ENCODE results near the gene ST8SIA3.
"Not testable (repeated sequence)": the region's sequence is repeated elsewhere in the genome, so short reads cannot be mapped to it uniquely, and the experiment has no call there.

ST8SIA3 gene

GRCh38 chr18:57394749-57395148 is 42.4 kb downstream of the ST8SIA3 start:
- H3K14ac ChIP-seq (ENCODE audit: low read length in 2 of 2); DNase-seq; H2BK15ac ChIP-seq (ENCODE audit: low read depth, poor library complexity, severe bottlenecking); H3K4ac ChIP-seq (ENCODE audit: low read depth in 1 of 2, low read length in 2 of 2); H4K8ac ChIP-seq (ENCODE audit: low read length); H3K4me3 ChIP-seq (ENCODE audit: insufficient read depth in 1 of 2, low read depth in 1 of 2, low read length in 2 of 2); H3K9me3 ChIP-seq (ENCODE audit: control insufficient read depth, low read length); H3K36me3 ChIP-seq (ENCODE audit: control insufficient read depth in 1 of 2, insufficient read depth in 2 of 2, low read depth in 1 of 2, low read length in 2 of 2); H3K23ac ChIP-seq (ENCODE audit: low read length in 2 of 2); H3K18ac ChIP-seq (ENCODE audit: low read depth in 1 of 2, low read length in 2 of 2); H2AFZ ChIP-seq (ENCODE audit: low read depth, low read length); H2AK5ac ChIP-seq (ENCODE audit: low read length, severe bottlenecking); H2BK12ac ChIP-seq (ENCODE audit: low read length in 2 of 2); H3K79me1 ChIP-seq (replicated peaks; ENCODE audit: low read length, poor library complexity, severe bottlenecking); H3K4me2 ChIP-seq (ENCODE audit: low read length, poor library complexity, severe bottlenecking); H3K27me3 ChIP-seq (ENCODE audit: control insufficient read depth in 1 of 2, insufficient read depth in 1 of 2, low read length in 2 of 2); H4K91ac ChIP-seq (ENCODE audit: low read length); H3K27ac ChIP-seq (ENCODE audit: low read length, poor library complexity, severe bottlenecking); H2BK5ac ChIP-seq (ENCODE audit: low read depth, low read length, poor library complexity, severe bottlenecking); H2BK120ac ChIP-seq (ENCODE audit: low read depth, low read length); H3K4me1 ChIP-seq (ENCODE audit: control insufficient read depth, insufficient read depth, low read depth, low read length); H3K9ac ChIP-seq (ENCODE audit: low read length): not testable (repeated sequence)
- WGBS = no CpG with 5 or more reads among the region's 1 CpG

- H3K4ac ChIP-seq (ENCODE audit: low read depth in 1 of 2, low read length in 2 of 2); H4K91ac ChIP-seq (ENCODE audit: low read length); H3K27me3 ChIP-seq (ENCODE audit: control insufficient read depth in 1 of 2, insufficient read depth in 1 of 2, low read length in 2 of 2); H3K79me1 ChIP-seq (replicated peaks; ENCODE audit: low read length, poor library complexity, severe bottlenecking); H3K9me3 ChIP-seq (ENCODE audit: control insufficient read depth, low read length); H3K4me2 ChIP-seq (ENCODE audit: low read length, poor library complexity, severe bottlenecking); H2BK5ac ChIP-seq (ENCODE audit: low read depth, low read length, poor library complexity, severe bottlenecking); H3K27ac ChIP-seq (ENCODE audit: low read length, poor library complexity, severe bottlenecking); H3K4me1 ChIP-seq (ENCODE audit: control insufficient read depth, insufficient read depth, low read depth, low read length); H2BK12ac ChIP-seq (ENCODE audit: low read length in 2 of 2); DNase-seq; H3K36me3 ChIP-seq (ENCODE audit: control insufficient read depth in 1 of 2, insufficient read depth in 2 of 2, low read depth in 1 of 2, low read length in 2 of 2); H2AFZ ChIP-seq (ENCODE audit: low read depth, low read length); H3K9ac ChIP-seq (ENCODE audit: low read length); H3K4me3 ChIP-seq (ENCODE audit: insufficient read depth in 1 of 2, low read depth in 1 of 2, low read length in 2 of 2); H4K8ac ChIP-seq (ENCODE audit: low read length); H3K18ac ChIP-seq (ENCODE audit: low read depth in 1 of 2, low read length in 2 of 2); H2BK120ac ChIP-seq (ENCODE audit: low read depth, low read length); H2AK5ac ChIP-seq (ENCODE audit: low read length, severe bottlenecking); H3K14ac ChIP-seq (ENCODE audit: low read length in 2 of 2); H2BK15ac ChIP-seq (ENCODE audit: low read depth, poor library complexity, severe bottlenecking); H3K23ac ChIP-seq (ENCODE audit: low read length in 2 of 2): not testable (repeated sequence)
- 95% methylated on average over 5 of the region's 7 CpGs for WGBS
These were observed 44.5 kb downstream of the ST8SIA3 start for GRCh38 chr18:57396831-57397230.

- Histone ChIP-seq H2BK5ac (ENCODE audit: low read depth, low read length, poor library complexity, severe bottlenecking) (no peak overlapping the region), H3K9me3 (ENCODE audit: control insufficient read depth, low read length) (no peaks in the 10 kb centered on the region), H2BK12ac (ENCODE audit: low read length in 2 of 2) (no peak overlapping the region), H2AK5ac (ENCODE audit: low read length, severe bottlenecking) (no peak overlapping the region), H3K4me3 (ENCODE audit: insufficient read depth in 1 of 2, low read depth in 1 of 2, low read length in 2 of 2) (no peak overlapping the region), H3K23ac (ENCODE audit: low read length in 2 of 2) (no peak overlapping the region), H4K8ac (ENCODE audit: low read length) (no peak overlapping the region), H3K36me3 (ENCODE audit: control insufficient read depth in 1 of 2, insufficient read depth in 2 of 2, low read depth in 1 of 2, low read length in 2 of 2) (no peaks in the 10 kb centered on the region), H3K18ac (ENCODE audit: low read depth in 1 of 2, low read length in 2 of 2) (no peak overlapping the region), H2BK120ac (ENCODE audit: low read depth, low read length) (no peak overlapping the region), H2AFZ (ENCODE audit: low read depth, low read length) (no peak overlapping the region), H3K79me1 (replicated peaks; ENCODE audit: low read length, poor library complexity, severe bottlenecking) (no peaks in the 10 kb centered on the region), H3K27me3 (ENCODE audit: control insufficient read depth in 1 of 2, insufficient read depth in 1 of 2, low read length in 2 of 2) (peaks cover 0 to 6% of the 10 kb centered on the region in 2 experiments), H3K4ac (ENCODE audit: low read depth in 1 of 2, low read length in 2 of 2) (no peak overlapping the region), H4K91ac (ENCODE audit: low read length) (no peak overlapping the region), H3K27ac (ENCODE audit: low read length, poor library complexity, severe bottlenecking) (no peak overlapping the region), H3K9ac (ENCODE audit: low read length) (no peak overlapping the region), H3K4me2 (ENCODE audit: low read length, poor library complexity, severe bottlenecking) (no peak overlapping the region), H3K14ac (ENCODE audit: low read length in 2 of 2) (no peak overlapping the region), H3K4me1 (ENCODE audit: control insufficient read depth, insufficient read depth, low read depth, low read length) (no peaks in the 10 kb centered on the region), H2BK15ac (ENCODE audit: low read depth, poor library complexity, severe bottlenecking) (no peak overlapping the region)
- 35% methylated on average over 2 of the region's 2 CpGs for WGBS
- DNase-seq = peak; percentile 9
These were observed 45.2 kb downstream of the ST8SIA3 start for GRCh38 chr18:57397440-57398132.

GRCh38 chr18:57404345-57404744 is 52.0 kb downstream of the ST8SIA3 start:
- Histone ChIP-seq H3K9ac (ENCODE audit: low read length) (no peak overlapping the region), H3K23ac (ENCODE audit: low read length in 2 of 2) (no peak overlapping the region), H2AFZ (ENCODE audit: low read depth, low read length) (no peak overlapping the region), H3K36me3 (ENCODE audit: control insufficient read depth in 1 of 2, insufficient read depth in 2 of 2, low read depth in 1 of 2, low read length in 2 of 2) (no peaks in the 10 kb centered on the region), H3K9me3 (ENCODE audit: control insufficient read depth, low read length) (peaks cover 1% of the 10 kb centered on the region), H2AK5ac (ENCODE audit: low read length, severe bottlenecking) (no peak overlapping the region), H4K91ac (ENCODE audit: low read length) (no peak overlapping the region), H4K8ac (ENCODE audit: low read length) (no peak overlapping the region), H3K4ac (ENCODE audit: low read depth in 1 of 2, low read length in 2 of 2) (no peak overlapping the region), H2BK15ac (ENCODE audit: low read depth, poor library complexity, severe bottlenecking) (no peak overlapping the region), H3K4me3 (ENCODE audit: insufficient read depth in 1 of 2, low read depth in 1 of 2, low read length in 2 of 2) (no peak overlapping the region), H3K14ac (ENCODE audit: low read length in 2 of 2) (no peak overlapping the region), H3K27ac (ENCODE audit: low read length, poor library complexity, severe bottlenecking) (no peak overlapping the region), H3K4me2 (ENCODE audit: low read length, poor library complexity, severe bottlenecking) (no peak overlapping the region), H3K27me3 (ENCODE audit: control insufficient read depth in 1 of 2, insufficient read depth in 1 of 2, low read length in 2 of 2) (peaks cover 0 to 6% of the 10 kb centered on the region in 2 experiments), H3K18ac (ENCODE audit: low read depth in 1 of 2, low read length in 2 of 2) (no peak overlapping the region), H2BK5ac (ENCODE audit: low read depth, low read length, poor library complexity, severe bottlenecking) (no peak overlapping the region), H2BK12ac (ENCODE audit: low read length in 2 of 2) (no peak overlapping the region), H3K79me1 (replicated peaks; ENCODE audit: low read length, poor library complexity, severe bottlenecking) (no peaks in the 10 kb centered on the region), H2BK120ac (ENCODE audit: low read depth, low read length) (no peak overlapping the region), H3K4me1 (ENCODE audit: control insufficient read depth, insufficient read depth, low read depth, low read length) (no peaks in the 10 kb centered on the region)
- no peak for DNase-seq

Measured in mesenchymal stem cell (in vitro differentiated cells and primary cell).